Ramos (cell line): Measurements from ENCODE around the gene COPZ1.

Source experiments
- in situ Hi-C: fragments of 300-500 bp; cut with MboI; formaldehyde crosslinking; loops from one replicate; pipeline ENCODE4 v1.14.3; 2022; ENCODE audit warnings: low sequenced_read_pairs; ENCODE audit not compliant: unreplicated experiment

The COPZ1 gene

GRCh38 chr12:54390176-54390667 is 65.3 kb downstream of the COPZ1 start:
- in situ Hi-C loops = no loop called here

DNA sequence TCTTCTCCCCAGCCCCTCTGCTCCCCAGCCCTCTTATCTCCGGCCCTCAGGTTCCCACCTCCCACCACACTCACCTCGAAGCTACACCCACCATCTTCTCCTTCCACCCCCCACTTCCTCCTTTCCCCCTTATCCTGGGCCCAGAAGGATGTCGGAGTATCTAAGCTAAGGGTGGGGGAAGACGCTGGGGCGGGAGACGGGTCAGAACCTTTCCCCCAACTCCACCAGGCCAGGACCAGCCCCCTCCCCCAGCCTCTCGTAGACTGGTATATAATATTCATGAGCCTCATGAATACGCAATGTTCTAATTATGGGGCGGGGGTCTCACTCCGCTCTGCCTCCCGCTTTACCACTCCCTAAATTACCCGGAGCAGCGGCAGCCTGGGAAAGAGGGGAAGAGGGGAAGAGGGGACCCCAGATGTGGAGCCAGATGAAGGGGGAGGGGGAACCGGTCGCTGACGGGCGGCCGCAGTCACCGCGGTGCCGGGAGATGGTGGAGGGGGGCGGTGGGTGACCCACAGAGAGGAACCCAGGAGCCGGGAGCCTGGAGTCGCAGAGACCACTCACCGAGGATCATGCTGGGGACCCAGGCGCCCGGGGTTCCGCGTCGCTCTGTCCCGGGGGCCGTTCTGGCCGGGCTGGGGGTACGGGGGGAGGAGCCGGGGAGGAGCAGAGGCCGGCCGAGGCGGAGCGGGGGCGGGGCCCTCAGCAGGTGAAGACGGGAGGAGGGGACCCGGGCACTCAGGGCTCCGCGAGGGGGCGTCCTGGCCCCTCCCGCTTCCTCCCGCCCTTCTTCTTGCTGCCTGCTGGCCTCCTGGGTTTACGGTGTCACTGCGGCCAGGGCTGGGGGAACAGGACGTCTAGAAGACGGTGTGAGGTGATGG is 66.0 kb downstream of the COPZ1 start:
- in situ Hi-C loops = no loop called here

- in situ Hi-C loops = no loop called here
These were observed 67.7 kb downstream of the COPZ1 start for GRCh38 chr12:54392485-54393206.

GRCh38 chr12:54393207-54393609 is 68.3 kb downstream of the COPZ1 start:
- in situ Hi-C loops = no loop called here

- in situ Hi-C loops = no loop called here
These were observed 68.8 kb downstream of the COPZ1 start for GRCh38 chr12:54393743-54394142.

DNA sequence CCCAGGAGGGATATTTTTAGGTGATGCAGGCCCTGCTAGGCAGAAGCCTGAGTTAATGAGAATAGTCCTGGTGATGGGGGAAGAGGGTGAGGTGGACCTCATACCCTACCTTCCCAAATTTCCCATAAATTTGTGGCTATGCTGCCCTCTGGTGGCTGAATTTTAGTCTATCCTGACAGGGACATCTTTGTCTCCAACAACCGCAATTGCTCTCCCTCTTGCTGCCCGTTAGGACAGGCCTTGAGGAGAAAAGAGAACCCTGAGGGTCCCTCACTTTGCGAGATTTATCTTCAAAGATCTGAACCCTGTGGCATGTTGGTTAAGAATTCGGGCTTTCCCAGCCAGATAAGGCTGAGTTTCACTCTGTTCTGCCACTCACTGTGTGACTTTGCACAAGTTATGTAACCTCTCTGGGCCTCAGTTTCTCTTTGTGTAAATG is 69.4 kb downstream of the COPZ1 start:
- in situ Hi-C loops = no loop called here

GRCh38 chr12:54394986-54395385 is 70.1 kb downstream of the COPZ1 start:
- in situ Hi-C loops = loop anchor here (5.0 kb wide), 1 partner anchor 47 kb away; no protein-coding TSS in a partner anchor

DNA sequence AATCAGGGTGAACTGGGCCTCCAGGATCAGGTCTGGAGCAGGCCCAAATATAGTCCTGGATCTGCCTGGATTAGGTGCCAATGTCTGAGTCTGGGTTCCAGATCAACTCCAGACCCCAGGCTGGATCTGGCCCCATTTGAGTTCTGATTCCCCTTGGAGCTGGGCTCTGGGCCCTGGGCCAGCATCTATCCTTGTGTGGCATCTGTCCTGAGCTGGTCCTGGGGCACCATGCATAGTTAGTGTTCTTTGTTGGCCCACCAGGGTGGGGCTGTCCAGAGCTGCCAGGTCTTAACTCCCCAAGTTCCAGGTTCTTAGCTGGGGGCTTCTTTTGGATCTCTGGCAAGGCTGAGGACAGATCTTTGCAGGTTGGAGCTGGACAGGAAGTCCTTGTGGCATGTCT is 70.6 kb downstream of the COPZ1 start:
- in situ Hi-C loops = loop anchor here (5.0 kb wide), 1 partner anchor 47 kb away; no protein-coding TSS in a partner anchor

GRCh38 chr12:54397157-54397556 is 72.2 kb downstream of the COPZ1 start:
- in situ Hi-C loops = loop anchor here (5.0 kb wide), 1 partner anchor 45 kb away; no protein-coding TSS in a partner anchor

DNA sequence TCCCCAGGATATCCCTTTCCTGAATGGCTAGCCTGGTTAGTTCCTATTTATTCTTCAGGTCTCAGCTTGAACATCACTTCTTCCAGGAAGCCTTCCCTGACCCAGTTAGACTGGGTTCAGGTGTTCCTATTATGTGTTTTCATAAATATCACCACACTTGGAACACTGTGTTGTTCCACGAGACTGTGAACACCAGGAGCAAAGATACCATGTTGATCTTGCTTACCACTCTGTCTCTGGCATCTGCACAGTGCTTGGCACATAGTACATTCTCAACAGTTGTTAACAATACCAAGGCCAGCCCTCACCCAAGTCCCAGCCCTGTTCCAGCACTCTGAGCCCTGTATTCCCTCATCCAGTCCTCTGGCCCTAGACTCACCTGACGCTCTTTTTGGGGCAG is 73.3 kb downstream of the COPZ1 start:
- in situ Hi-C loops = loop anchor here (5.0 kb wide), 1 partner anchor 44 kb away; no protein-coding TSS in a partner anchor

- in situ Hi-C loops = loop anchor here (5.0 kb wide), 1 partner anchor 43 kb away; no protein-coding TSS in a partner anchor
These were observed 74.3 kb downstream of the COPZ1 start for GRCh38 chr12:54398995-54399793.

DNA sequence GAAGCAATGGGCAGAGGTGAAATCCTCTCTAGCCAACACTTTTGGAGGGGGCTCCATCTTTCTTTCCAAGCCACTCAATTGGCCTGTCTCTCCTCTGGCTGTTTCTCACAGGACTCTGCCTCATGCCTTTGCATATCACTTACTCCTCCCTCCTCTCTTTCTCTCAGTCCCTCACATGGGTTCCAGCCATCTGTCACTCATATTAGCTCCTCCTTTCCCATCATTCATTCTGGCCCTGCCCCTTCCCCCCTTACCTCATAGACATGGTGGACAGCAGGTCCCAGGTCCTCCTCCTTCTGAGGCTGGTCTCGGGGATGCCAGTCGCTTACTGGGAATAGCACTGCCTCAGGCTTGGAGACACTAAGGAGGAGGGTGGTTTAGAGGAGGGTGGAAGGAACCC is 76.2 kb downstream of the COPZ1 start:
- in situ Hi-C loops = no loop called here
